Right hindlimb (tissue), 1 donor: ENCODE data around the gene LSG1.

ENCODE experiments used
- DNase-seq: peaks from one replicate; pipeline ENCODE4 v3.0.0-alpha.2; 2018

The LSG1 gene

DNA sequence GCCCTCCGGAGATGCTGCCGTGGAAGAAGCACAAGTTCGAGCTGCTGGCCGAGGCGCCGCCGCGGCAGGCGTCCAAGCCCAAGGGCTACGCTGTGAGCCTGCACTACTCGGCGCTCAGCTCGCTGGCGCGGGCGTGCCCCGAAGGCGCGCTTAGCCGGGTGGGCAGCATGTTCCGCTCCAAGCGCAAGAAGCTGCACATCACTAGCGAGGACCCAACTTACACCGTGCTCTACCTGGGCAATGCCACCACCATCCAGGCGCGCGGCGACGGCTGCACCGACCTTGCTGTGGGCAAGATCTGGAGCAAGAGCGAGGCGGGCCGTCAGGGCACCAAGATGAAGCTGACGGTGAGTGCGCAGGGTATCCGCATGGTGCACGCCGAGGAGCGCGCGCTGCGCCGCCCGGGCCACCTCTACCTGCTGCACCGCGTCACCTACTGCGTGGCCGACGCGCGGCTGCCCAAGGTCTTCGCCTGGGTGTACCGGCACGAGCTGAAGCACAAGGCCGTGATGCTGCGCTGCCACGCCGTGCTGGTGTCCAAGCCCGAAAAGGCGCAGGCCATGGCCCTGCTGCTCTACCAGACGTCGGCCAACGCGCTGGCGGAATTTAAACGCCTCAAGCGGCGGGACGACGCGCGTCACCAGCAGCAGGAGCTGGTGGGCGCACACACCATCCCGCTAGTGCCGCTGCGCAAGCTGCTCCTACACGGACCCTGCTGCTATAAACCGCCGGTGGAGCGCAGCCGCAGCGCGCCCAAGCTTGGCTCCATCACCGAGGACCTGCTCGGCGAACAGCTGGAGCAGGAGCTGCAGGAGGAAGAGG, 15.0 kb upstream of the LSG1 start:
- DNase-seq: peak; percentile 73

DNA sequence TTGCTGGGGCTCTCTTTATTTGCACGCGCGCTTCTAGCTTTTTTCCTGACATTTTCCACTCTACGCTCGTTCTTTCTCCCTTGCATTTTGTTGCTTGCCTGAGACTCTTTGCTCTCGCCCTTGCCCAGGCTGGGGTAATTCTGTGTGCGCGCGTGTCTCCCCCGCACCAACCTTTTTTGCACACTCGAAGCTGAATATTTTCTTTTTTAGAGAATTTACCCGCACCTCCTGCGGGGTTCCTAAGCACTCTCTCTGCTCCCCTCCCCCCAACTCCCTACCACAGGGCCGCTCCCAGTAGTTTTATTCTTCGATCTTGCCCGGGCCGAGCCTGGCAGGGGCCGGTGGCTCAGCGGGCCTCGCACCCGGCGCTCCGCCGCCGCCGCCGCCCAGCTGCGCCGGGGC, 14.4 kb upstream of the LSG1 start:
- no peak for DNase-seq

DNA sequence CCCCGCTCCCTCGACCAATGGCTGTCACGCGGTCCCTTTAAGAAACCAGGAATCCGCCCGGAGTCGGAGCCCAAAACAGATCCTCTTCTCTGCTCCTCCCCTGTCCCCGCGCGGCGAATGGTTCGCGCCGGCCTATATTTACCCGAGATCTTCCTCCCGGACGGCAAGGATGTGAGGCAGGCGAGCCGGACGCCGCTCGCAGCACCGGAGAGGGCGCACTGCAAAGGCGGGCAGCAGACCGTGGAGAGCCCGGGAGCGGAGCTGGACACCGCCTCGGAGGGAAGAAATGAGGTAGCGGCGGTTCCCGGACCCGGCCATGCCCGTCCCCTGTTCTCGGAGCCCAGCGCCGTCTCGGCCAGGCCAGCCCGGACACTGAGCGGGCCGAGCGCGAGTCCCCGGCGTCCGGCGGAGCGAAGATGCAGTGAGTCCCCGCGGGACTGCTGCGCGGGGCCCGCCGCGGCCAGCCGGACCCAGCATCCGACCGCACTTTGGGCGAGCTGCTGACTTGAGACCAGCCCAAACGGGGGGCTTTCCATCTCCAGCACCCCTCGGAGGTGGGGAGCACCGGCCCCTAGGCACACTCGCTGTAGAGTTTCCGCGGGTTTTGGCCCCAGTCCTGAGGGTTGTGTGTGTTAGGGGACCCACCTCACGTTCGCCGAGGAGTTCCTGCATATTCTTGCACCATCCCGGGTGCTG, 13.9 kb upstream of the LSG1 start, which contains the start of gene FAM43A:
FAM43A (plus strand) TSS at position 166 of the 696 bp plus-strand sequence. CDS start 944 bp downstream, outside the sequence.
- DNase-seq: peak; percentile 96

DNA sequence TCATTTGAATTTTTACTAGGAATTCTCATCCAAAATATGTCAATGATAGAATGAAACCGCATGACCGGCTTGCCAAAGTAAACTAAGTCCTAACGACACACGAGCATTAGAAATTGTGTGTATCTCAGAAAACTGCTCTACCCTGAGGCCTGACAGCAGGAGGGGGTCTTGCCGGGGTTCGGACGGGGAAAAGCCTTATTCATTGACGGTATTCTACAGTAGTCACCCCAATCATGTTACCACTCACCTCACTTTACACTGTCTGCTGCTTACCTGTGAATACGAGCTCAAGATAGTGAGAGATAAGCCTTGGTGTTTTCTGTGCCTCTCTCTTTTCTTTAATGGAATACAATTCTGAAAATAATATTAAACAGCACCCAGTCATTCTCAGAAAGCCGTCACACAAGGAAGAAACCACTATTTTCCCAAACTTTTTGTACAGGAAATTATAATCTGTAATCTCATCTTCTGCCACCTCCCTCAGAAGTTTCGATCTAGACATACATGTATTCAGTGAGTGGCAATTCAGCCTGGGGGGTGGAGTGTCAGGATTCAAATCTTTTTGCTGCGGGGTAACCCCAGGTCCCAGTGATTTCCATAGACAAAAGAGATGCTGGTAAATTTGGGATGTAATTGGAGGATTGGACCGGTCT, 13.2 kb upstream of the LSG1 start:
- no peak for DNase-seq

DNA sequence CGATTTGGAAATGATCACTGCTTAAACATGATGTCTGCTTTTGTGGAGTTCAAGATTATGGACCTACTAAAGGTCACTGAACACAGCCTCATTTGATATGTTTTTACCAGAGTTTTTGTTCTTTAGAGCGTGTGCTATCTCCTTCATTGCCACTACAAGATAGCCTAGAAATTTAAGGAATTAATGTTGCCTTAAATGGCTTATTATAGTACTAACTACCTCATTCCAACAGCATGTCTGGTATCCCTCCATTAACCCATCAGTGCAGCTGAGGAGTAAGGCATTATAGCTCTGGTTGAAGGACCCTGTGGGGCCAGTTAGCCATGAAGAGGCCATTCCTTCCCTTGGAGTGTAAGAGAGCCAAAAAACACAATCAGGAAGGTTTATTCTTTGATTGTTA, 11.4 kb upstream of the LSG1 start:
- DNase-seq: no peak

DNA sequence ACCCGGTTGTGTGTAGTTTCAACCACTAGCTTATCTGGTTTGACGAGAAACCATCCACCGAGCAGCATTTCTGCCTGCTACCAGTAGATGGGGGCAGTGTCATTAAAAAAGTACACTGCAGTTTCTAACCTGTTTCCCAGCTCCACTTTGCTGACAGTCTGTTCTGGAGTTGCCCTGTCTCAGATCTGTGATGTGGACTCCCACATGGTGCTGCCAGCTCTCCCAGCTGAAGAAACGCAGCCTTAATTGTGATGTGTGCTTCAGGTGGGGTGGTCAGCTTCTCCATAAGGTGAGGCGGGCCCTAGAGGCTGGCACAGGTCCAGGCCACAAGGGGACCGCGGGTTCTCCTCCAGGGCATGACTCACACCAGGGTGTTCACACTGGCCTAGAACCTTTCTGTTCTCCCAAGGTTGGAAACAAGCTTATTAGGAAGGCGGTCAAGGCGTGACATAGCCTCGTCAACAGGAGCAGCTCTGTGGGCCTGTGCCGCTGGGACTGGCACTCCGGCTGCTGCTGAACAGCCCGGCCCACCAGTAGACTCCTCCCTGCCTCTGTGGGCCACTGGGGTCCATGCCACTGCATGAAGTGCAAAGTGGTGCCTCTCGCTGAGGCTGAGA, 10.8 kb upstream of the LSG1 start:
- DNase-seq: peak; percentile 85

DNA sequence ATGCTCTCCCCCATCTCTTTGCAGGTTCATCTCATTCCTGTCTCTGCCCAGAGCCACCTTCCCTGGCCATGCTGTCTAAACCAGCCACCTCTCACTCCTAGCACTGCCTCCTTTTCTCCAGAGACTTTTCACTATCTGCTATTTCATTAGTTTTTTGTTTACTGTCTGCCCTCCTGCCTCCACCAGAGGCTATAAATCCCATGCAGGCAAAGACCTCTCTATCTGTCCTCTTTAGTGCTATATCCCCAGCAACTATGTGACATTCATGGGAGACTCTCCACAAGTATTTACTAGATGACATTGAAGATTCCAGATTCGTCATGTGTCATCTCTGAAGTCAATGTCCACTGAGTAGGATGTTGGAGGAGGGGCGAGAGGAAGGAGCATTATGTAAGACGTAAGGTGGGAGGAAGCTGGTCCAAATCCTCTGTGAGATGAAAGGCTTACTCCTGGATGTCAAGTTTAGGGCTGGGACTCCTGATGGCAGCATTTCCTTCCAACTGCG, 10.2 kb upstream of the LSG1 start:
- DNase-seq: no peak

DNA sequence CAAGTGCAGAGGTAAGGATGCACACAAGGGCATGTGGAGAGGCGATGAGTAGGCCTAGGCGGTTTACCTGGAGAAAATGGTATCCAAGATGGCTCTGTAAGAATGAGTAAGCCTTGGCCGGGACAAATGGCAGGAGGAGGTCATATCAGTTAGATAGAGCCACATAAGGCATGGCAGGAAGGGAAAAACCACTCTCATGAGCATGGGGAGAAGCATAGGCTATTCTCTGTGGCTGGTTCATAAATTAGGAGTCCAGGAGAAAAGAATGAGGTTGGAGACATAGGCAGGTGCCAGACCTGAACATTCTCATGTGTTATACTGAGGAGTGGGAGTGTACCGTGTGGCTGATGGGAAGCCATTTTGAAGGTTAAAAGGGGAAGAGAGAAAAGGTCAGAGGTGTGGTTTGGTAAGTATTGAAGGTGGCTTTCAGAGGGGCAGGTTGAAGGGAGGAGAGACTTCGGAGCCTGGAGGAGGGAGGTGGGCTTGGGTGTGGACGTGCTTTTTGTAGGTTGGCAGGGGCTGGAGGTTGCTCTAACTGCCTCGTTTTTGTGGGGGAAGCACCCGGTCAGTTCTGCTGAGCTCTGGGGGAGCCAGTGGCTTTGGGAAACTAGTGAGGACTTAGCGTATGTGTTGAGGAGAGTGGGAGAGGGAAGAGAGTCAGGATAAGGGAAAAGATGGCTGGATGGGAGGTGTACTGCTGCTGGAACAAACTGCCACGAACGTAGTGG, 9.1 kb upstream of the LSG1 start:
- DNase-seq: no peak

DNA sequence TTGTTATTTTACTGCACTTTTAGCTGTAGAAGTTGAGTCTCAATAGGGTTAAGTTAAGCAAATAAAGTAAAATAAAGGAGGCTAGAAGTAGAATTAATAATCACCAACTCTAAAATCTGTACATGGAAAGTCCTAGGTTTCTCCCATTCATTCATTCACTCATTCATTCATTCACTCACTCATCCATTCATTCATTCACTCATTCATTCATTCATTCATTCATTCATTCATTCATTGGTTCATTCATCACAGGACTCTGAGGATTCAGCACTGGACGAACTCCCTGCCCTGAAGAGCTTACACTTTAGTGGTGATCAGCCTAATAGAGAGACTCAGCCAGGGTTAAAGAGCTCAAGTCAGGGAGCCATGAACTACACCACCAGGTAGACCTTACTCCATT, 4.5 kb upstream of the LSG1 start:
- DNase-seq: no peak

DNA sequence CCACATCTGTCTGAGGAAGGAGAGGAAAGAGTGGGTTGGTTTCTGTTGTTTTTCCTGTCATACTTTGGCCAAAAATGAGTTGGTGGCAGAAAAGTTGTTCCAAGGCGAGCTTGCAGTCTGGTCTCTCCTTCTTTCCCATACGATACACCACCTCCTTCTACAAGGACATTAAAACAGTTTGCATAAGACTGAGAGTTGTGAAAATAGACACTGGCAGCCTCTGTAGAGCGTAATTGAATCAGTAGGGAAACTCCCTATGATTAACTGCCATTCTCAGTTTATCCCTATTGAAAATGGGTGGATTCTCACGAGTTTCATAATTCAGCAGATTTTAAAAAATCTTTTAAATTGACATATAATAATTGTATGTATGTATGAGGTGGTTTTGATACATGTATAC, 3.7 kb upstream of the LSG1 start:
- no peak for DNase-seq

DNA sequence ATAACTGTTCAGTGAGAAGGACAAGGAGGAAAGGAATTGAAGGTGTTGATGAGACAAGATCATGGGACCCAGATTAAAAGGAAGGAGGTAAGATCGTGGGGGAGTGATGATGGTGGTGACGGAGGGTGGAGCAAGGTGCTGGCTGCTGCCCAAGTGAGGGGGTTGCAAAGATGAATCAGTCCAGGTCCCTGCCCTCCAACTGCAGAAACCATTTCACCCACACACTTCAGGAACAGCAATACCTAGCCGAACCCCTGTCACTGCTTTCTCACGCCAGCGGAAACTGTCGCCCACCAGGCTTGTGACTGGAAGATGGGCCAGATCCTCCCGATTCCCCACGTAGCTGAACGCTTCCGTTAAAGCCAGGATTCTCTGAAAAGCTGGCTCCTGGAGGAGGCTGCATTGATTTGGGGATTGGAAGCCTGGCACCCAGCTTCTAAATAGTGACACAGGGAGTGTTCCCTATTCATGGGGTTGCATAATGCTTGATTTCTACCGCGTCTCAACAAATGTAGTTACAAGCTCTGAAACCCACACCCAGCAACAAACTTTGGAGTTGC, 3.2 kb upstream of the LSG1 start:
- DNase-seq: no peak

DNA sequence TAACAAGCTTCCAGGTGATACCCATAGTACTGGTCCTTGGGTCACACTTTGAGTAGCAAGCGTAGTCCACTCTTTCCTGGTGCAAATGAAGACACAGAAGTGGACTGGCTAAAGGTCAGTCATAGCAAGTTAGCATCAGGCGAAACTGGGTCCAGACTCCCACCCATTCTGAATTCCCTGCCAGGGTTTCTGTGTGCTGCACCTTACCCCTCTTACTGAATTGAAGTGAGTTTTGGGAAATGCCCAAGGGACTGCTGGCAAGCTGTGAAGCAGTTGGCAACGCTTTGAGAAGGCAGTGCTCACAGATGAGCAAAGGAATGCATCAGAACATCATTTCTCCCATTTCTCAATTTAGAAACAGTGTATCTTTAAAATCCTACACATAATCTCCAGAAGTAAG, 1.8 kb upstream of the LSG1 start:
- no peak for DNase-seq

DNA sequence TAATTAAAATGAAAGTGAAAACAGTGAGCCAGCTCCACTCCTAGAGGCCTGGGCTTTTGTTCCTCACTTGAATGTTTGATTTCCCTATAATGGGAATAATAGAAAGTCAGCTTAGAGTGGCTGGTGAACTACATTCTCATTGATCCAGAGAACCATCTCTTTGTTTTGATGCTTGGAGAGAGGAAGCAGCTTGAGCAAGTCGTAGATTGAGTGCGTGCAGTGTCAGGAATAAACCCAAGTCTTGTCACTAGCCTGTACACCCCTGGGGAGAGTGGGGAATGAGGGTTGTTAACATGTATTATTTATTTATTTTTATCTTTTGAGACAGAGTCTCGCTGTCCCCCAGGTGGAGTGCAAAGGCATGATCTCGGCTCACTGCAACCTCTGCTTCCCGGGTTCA, 885 bp upstream of the LSG1 start:
- no peak for DNase-seq

DNA sequence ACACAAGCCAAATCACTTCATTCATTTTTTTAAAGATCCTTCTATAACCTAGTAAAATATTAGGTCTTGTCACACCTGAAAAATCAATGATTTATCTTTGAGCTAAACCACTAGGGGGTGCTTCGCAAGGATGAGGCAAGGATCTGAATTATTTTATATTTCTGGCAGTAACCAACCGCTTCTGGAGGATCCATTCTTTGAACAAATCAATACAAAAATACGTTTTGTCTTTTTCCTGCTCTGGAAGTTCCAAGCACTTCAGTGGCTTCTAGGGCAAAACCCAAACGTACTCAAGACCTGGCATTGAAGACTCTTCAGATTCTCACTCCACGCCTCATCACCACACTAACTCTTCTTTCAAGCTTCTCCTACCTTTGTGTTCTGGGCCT, 486 bp downstream of the LSG1 start:
- no peak for DNase-seq

DNA sequence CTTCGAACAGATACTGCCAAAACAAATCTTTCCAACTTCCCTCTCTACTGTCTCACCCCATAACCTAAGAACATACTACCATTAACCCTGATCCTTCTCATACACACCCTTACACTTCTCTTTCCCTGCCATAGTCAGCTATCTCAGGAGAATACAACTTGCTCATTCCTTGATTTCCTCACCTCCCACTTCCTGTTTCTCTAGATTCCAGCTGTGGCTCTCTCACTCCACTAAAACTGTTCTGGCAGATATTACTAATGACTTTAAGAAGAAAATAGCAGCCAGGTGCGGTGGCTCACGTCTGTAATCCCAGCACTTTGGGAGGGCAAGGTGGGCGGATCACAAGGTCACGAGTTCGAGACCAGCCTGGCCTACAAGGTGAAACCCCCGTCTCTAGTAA, 4.6 kb downstream of the LSG1 start:
- no peak for DNase-seq

DNA sequence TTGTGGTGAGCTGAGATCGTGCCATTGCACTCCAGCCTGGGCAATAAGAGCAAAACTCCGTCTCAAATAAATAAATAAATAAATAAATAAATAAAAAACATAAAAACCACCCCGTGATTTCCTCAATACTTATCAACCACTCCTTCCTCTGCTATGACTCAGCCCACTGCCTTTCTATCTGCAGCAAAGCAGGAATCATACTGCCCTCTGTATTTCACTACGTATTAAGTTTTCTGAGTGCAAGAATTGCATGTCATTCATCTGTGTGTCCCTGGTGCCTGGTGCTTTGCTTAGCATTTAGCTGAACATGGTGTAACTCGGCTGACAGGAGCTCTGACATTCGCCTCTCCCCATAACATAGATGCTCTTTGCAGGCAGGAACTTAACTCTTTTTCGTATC, 7.1 kb downstream of the LSG1 start:
- no peak for DNase-seq

DNA sequence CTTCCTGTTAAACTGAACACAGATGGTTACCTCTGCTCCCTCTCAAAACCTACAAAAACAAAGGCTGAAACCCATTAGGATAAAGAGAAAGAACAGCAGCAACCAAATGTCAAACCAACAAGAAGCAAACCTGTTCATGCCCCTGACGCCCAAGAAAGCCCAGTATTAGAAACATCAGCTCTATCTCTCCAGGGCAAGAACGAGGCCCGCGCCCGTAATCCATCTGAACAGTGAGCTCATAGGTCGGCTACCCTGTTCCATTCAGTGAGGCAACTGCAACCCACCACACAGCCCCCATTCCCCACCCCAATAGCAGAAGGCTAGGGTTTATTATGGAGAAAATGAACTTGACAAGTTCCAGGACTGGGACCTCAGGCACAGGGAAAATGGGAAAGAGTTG, 10.0 kb downstream of the LSG1 start:
- DNase-seq: no peak

DNA sequence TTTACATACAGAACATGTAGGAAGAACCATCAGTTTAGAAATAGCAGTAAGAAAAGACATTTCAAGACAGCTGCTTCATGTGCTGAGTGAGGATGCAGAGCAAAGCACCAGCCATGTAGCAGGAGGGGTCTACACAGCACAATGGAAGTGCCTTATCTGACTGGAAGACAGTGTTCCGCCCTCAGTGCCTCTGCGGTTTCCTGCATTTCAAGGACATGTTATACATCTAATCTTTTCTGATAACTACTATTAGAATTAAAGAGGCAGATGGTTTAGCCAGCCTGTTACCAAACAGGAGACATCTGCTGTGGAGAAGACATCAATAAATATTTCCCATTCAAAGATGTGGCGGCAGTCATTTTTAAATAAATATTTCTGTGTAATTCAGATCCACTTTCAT, 10.6 kb downstream of the LSG1 start:
- no peak for DNase-seq

DNA sequence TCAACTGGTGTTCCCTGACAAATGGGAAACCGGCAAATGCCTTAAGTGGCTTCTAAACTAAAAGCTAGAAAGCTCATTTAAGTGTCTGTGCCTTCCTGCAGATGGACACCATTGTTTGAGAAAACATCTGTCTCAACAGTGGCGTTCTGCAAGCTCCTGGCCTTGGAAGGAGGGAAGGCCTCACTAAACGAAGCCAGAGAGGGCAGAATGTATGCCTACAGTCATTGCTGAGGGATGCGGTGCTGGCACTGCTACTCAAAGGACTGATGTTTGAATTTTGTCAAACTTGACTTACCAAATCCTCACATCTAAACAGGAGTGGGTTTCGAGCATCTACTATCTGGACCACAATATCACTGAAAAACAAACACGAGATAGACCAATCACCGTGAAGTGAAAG, 12.2 kb downstream of the LSG1 start:
- no peak for DNase-seq

DNA sequence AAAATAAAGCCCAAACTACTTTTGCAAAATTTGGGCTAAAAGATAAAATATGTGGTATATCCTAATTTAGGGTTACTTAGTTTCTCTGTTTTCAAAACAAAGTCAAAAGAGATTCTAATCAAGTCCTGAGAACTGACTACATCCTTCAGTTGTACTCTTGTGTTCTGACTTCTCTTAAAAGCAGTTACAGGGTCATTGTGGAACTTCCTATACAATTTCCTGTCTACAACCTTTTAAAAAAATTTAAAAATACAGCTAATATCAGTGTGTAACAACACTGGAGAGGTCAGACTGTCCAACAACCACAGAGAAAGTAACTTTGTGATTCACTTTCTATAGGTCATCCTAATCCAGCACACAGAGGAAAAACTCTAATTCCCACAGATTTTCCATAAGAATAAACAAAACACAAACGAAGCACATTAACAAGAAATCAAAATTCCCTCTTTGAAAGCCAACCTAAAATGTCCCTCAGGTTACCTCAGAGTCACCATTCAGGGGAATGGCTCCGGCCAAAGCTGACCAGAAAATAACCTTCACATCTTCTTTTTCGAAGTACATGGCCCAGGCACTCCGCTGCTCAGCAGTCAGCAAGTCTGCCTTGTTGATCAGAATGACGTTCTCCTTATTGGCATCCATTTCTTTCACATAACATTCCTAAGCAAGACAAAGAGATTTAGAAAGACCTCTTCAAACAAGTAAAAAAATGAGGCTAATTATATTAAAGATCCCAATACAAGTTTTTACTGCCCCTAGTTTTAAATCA, 13.3 kb downstream of the LSG1 start:
- DNase-seq: no peak

DNA sequence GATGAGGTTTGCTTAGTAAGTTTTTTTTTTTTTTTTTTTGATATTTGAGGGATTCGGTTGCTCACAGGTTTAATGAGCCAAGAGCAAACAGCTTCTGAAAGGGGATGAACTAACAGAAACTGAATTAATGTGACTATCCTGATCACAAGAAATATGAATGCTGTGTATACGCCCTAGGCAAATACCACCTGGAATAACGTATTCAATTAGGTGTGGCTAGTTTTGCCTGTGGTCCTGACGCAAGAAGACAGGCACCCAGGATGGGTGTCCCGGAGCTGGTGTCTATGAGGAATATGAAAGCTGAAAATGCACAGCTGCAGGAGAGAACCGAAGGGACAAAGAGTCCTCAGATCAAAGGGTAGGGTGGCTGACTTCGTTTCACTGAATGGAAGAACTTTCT, 14.6 kb downstream of the LSG1 start:
- DNase-seq: no peak

DNA sequence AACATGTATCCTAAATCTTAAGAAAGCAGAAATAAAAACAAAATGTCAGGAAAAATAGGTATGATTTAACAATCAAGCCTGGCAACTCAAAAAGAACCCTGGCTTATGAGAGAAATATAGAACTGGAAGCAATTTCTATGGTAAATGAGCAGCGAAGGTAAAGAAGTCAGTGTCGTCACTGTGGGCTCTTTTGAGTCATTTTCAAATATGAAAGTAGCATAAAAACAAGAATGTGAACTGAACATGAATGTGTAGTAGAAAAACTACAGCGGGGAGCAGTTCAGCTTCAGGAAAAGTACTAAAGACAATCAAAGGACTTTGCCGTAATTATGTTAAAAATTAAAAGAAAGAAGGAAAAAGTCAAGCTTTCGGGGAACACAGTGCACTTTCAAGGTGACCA, 17.5 kb downstream of the LSG1 start:
- no peak for DNase-seq
